ENCODE measurements around the gene IPO13.

The IPO13 gene

DNA sequence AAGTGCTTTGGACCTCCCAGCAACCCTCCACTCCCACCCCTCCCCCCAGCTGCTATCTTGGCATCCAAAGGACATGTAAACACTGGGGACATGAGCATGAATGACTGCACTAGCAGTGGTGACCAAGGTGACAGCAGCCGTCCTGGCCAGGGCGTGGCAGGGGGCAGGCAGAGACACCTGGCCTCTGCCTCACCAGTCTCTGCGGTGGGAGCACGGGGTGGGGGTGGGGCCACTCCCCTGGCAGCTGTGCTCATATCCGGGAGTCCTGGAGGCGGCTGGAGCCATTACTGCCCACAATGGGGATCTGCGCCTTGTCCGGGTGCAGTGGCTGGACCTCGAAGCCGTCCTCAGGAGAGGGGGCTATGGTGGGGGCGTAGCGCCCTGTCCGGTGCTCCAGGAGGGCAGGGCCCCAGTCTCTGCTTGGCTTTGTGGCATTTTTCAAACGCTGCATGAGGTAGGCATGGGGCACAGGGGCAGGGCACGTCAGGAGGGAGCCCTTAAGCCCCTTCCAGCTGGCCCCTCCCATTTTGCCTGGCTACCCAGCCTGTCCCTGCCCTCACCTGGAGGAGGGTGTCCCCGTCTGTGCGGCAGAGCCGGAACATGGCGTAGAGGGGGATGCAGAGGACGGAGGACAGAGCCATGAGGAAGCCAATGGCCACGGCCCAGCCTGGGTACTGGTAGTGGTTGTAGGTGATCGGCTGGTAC, 50.7 kb downstream of the IPO13 start:
- no peaks in the 10 kb centered on the region for H3K36me3 ChIP-seq (replicated peaks; ENCODE audit: low read depth, low read length)
- no peaks in the 10 kb centered on the region for H3K79me2 ChIP-seq (ENCODE audit: low read length)
- TF ChIP-seq, protein P1, sequence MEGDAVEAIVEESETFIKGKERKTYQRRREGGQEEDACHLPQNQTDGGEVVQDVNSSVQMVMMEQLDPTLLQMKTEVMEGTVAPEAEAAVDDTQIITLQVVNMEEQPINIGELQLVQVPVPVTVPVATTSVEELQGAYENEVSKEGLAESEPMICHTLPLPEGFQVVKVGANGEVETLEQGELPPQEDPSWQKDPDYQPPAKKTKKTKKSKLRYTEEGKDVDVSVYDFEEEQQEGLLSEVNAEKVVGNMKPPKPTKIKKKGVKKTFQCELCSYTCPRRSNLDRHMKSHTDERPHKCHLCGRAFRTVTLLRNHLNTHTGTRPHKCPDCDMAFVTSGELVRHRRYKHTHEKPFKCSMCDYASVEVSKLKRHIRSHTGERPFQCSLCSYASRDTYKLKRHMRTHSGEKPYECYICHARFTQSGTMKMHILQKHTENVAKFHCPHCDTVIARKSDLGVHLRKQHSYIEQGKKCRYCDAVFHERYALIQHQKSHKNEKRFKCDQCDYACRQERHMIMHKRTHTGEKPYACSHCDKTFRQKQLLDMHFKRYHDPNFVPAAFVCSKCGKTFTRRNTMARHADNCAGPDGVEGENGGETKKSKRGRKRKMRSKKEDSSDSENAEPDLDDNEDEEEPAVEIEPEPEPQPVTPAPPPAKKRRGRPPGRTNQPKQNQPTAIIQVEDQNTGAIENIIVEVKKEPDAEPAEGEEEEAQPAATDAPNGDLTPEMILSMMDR (IDR thresholded peaks at IDR 0.05; ENCODE audit: low read depth, low read length): no peak
- TF ChIP-seq EZH2phosphoT487 (IDR thresholded peaks at IDR 0.05; ENCODE audit: low read depth): no peak
- no peak overlapping the region for H3K27ac ChIP-seq (ENCODE audit: low read length)
- H3K9me3 ChIP-seq (ENCODE audit: insufficient read depth, low read length): no peaks in the 10 kb centered on the region
- H3K4me1 ChIP-seq (ENCODE audit: low read length): peaks cover 7% of the 10 kb centered on the region; the same call in 1 of the 2 replicates
- no peak overlapping the region for H2AFZ ChIP-seq (ENCODE audit: low read depth, low read length)
- H4K20me1 ChIP-seq (ENCODE audit: insufficient read depth, low read length): no peaks in the 10 kb centered on the region
- H3K9ac ChIP-seq (ENCODE audit: low read length): no peak overlapping the region
- H3K4me3 ChIP-seq (ENCODE audit: low read length): no peak overlapping the region
- no peak overlapping the region for H3K4me2 ChIP-seq (ENCODE audit: low read length)
- H3K27me3 ChIP-seq (ENCODE audit: low read depth, low read length): no peaks in the 10 kb centered on the region

GRCh38 chr1:43998000-43998378, 51.2 kb downstream of the IPO13 start:
- H3K9me3 ChIP-seq (ENCODE audit: insufficient read depth, low read length): no peaks in the 10 kb centered on the region
- H3K79me2 ChIP-seq (ENCODE audit: low read length): no peaks in the 10 kb centered on the region
- H3K9ac ChIP-seq (ENCODE audit: low read length): no peak overlapping the region
- no peak overlapping the region for H3K4me3 ChIP-seq (ENCODE audit: low read length)
- no peak overlapping the region for H3K27ac ChIP-seq (ENCODE audit: low read length)
- H3K4me1 ChIP-seq (ENCODE audit: low read length): peaks cover 7% of the 10 kb centered on the region; the same call in 1 of the 2 replicates
- H2AFZ ChIP-seq (ENCODE audit: low read depth, low read length): no peak overlapping the region
- H3K36me3 ChIP-seq (replicated peaks; ENCODE audit: low read depth, low read length): no peaks in the 10 kb centered on the region
- TF ChIP-seq, protein P1 (IDR thresholded peaks at IDR 0.05; ENCODE audit: low read depth, low read length): no peak
- TF ChIP-seq EZH2phosphoT487 (IDR thresholded peaks at IDR 0.05; ENCODE audit: low read depth): no peak
- H4K20me1 ChIP-seq (ENCODE audit: insufficient read depth, low read length): no peaks in the 10 kb centered on the region
- H3K27me3 ChIP-seq (ENCODE audit: low read depth, low read length): no peaks in the 10 kb centered on the region
- H3K4me2 ChIP-seq (ENCODE audit: low read length): no peak overlapping the region

- TF ChIP-seq, protein P1 (IDR thresholded peaks at IDR 0.05; ENCODE audit: low read depth, low read length): no peak
- no peak for TF ChIP-seq EZH2phosphoT487 (IDR thresholded peaks at IDR 0.05; ENCODE audit: low read depth)
- H3K9ac ChIP-seq (ENCODE audit: low read length): no peak overlapping the region
- no peaks in the 10 kb centered on the region for H3K79me2 ChIP-seq (ENCODE audit: low read length)
- no peak overlapping the region for H3K27ac ChIP-seq (ENCODE audit: low read length)
- no peaks in the 10 kb centered on the region for H4K20me1 ChIP-seq (ENCODE audit: insufficient read depth, low read length)
- no peaks in the 10 kb centered on the region for H3K9me3 ChIP-seq (ENCODE audit: insufficient read depth, low read length)
- H3K36me3 ChIP-seq (replicated peaks; ENCODE audit: low read depth, low read length): no peaks in the 10 kb centered on the region
- no peak overlapping the region for H3K4me2 ChIP-seq (ENCODE audit: low read length)
- no peak overlapping the region for H2AFZ ChIP-seq (ENCODE audit: low read depth, low read length)
- no peak overlapping the region for H3K4me3 ChIP-seq (ENCODE audit: low read length)
- H3K27me3 ChIP-seq (ENCODE audit: low read depth, low read length): no peaks in the 10 kb centered on the region
- no peaks in the 10 kb centered on the region for H3K4me1 ChIP-seq (ENCODE audit: low read length)
These were observed 52.7 kb downstream of the IPO13 start for GRCh38 chr1:43999455-43999854.

DNA sequence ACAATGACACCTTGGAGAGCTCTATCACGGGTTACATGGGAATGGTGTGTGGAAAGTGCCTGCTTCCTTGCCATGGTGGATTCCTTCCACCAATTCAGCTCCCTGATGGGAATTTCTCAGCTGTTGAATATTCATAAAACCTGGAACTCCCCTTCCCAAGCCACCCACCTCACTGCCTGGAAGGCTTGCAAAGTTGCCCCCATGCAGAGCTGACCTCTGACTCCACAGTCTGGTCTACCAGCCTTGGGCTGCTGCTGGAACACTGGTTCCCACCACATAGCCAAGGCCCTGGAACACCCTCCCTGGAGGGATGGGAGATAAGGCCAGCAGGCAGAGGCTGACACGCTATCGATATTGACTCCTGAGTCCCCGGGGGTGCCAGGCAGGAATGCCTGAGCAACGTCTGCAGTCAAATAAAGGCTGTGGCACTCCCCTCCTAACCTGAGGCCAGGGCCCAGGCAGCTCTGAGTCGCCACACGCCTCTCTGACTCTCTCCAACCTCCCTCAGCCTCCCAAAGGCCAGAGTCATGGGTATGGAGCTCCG, 53.4 kb downstream of the IPO13 start:
- Histone ChIP-seq H3K36me3 (replicated peaks; ENCODE audit: low read depth, low read length) (no peaks in the 10 kb centered on the region), H2AFZ (ENCODE audit: low read depth, low read length) (no peak overlapping the region), H3K27me3 (ENCODE audit: low read depth, low read length) (no peaks in the 10 kb centered on the region), H3K4me1 (ENCODE audit: low read length) (no peaks in the 10 kb centered on the region), H3K79me2 (ENCODE audit: low read length) (no peaks in the 10 kb centered on the region), H4K20me1 (ENCODE audit: insufficient read depth, low read length) (no peaks in the 10 kb centered on the region), H3K4me2 (ENCODE audit: low read length) (no peak overlapping the region), H3K27ac (ENCODE audit: low read length) (no peak overlapping the region), H3K4me3 (ENCODE audit: low read length) (no peak overlapping the region), H3K9ac (ENCODE audit: low read length) (no peak overlapping the region), H3K9me3 (ENCODE audit: insufficient read depth, low read length) (no peaks in the 10 kb centered on the region)
- TF ChIP-seq EZH2phosphoT487 (IDR thresholded peaks at IDR 0.05; ENCODE audit: low read depth): no peak
- TF ChIP-seq, protein P1 (IDR thresholded peaks at IDR 0.05; ENCODE audit: low read depth, low read length): no peak

All from OCI-LY3 (cell line).